H1 (cell line): ENCODE results near the gene CCDC107. TPM values are rescaled to one million over a fixed set of nuclear protein-coding genes. Genes with fewer than 3 reads are reported as not detected.
A peak's percentile ranks its signal among the peaks of the same experiment; 100 is the strongest.

Experiments
- CTCF ChIA-PET: fragments of 300-600 bp; sonication (Branson Sonifier 250); formaldehyde crosslinking; loops from one replicate; lab custom pipeline; 2021; ENCODE audit not compliant: partially characterized antibody; lab: Charles Lee
- POLR2A ChIA-PET: fragments of 300-600 bp; sonication (Branson Sonifier 250); formaldehyde crosslinking; loops from one replicate; lab custom pipeline; 2021; ENCODE audit warnings: inconsistent platforms; ENCODE audit not compliant: partially characterized antibody; lab: Charles Lee
- DNase-seq, 2 experiments: peaks; one replicate each; pipeline versions ENCODE4 v3.0.0 to v3.0.0-alpha.2; 2010 to 2022; ENCODE audit warnings: low spot score in 2 of 2, low read depth in 1 of 2, mixed read lengths in 1 of 2
- FAIRE-seq: peaks from 2 replicates; lab custom pipeline; 2011; peaks lifted over from hg19 to GRCh38; lab: Jason Lieb, UNC
- H2AFZ ChIP-seq: 2 replicates; pipeline ENCODE4 v1.8.1; 2012; ENCODE audit warnings: low read length, inconsistent platforms
- H2AK5ac ChIP-seq: 2 replicates; pipeline ENCODE4 v1.6.1; 2013; ENCODE audit warnings: low read depth, low read length
- H2BK120ac ChIP-seq: replicated peaks from 2 replicates; pipeline ENCODE3; 2013; ENCODE audit warnings: low read depth, low read length, inconsistent platforms
- H2BK12ac ChIP-seq: 2 replicates; pipeline ENCODE4 v1.6.1; 2013; ENCODE audit warnings: low read depth, low read length
- H2BK15ac ChIP-seq: 2 replicates; pipeline ENCODE4 v1.6.1; 2013; ENCODE audit warnings: low read length
- H2BK20ac ChIP-seq: 2 replicates; pipeline ENCODE4 v1.6.1; 2013; ENCODE audit warnings: low read length
- H2BK5ac ChIP-seq: 2 replicates; pipeline ENCODE4 v1.6.1; 2013; ENCODE audit warnings: low read depth, low read length
- H3K14ac ChIP-seq: 2 replicates; pipeline ENCODE4 v1.6.1; 2013; ENCODE audit warnings: inconsistent platforms; ENCODE audit not compliant: insufficient read length
- H3K18ac ChIP-seq: 2 replicates; pipeline ENCODE4 v1.6.1; 2013; ENCODE audit warnings: low read length; ENCODE audit errors: extremely low read depth
- H3K23ac ChIP-seq: 2 replicates; pipeline ENCODE4 v1.6.1; 2013; ENCODE audit warnings: inconsistent platforms; ENCODE audit not compliant: insufficient read length
- H3K23me2 ChIP-seq: 2 replicates; pipeline ENCODE4 v1.6.1; 2013; ENCODE audit warnings: low read depth, low read length
- H3K27ac ChIP-seq: 2 replicates; pipeline ENCODE4 v1.6.1; 2011; ENCODE audit warnings: low read depth, low read length, inconsistent platforms
- H3K27me3 ChIP-seq, 4 experiments: replicated peaks in 1 of 4; 1 replicate in 1 of 4; 2 replicates in 3 of 4; pipeline versions ENCODE4 v1.6.1 to v1.8.1; 2011 to 2013; ENCODE audit warnings: low read length in 3 of 4, mild to moderate bottlenecking in 3 of 4, inconsistent platforms in 2 of 4, mixed read lengths in 2 of 4, moderate library complexity in 1 of 4; ENCODE audit not compliant: control insufficient read depth in 3 of 4, insufficient read depth in 3 of 4; ENCODE audit errors: extremely low read depth in 1 of 4
- H3K36me3 ChIP-seq, 4 experiments: 2 replicates each; pipeline versions ENCODE4 v1.6.1 to v1.8.1; 2011 to 2013; ENCODE audit warnings: mild to moderate bottlenecking in 4 of 4, low read length in 3 of 4, moderate library complexity in 2 of 4, control low read depth in 1 of 4, inconsistent platforms in 1 of 4; ENCODE audit not compliant: insufficient read depth in 4 of 4, control insufficient read depth in 2 of 4
- H3K4ac ChIP-seq: replicated peaks from 2 replicates; pipeline ENCODE3; 2013; ENCODE audit warnings: low read length, low read depth, mixed read lengths, inconsistent platforms; ENCODE audit not compliant: insufficient read length
- H3K4me1 ChIP-seq, 4 experiments: replicated peaks in 1 of 4; 1 replicate in 1 of 4; 2 replicates in 3 of 4; pipeline versions ENCODE4 v1.6.1 to v1.8.1; 2011 to 2013; ENCODE audit warnings: low read length in 3 of 4, inconsistent platforms in 2 of 4, mixed read lengths in 1 of 4; ENCODE audit not compliant: insufficient read depth in 4 of 4, control insufficient read depth in 3 of 4
- H3K4me2 ChIP-seq, 2 experiments: 2 replicates each; pipeline versions ENCODE4 v1.6.1 to v1.8.1; 2011 to 2013; ENCODE audit warnings: low read depth in 2 of 2, low read length in 2 of 2, control low read depth in 1 of 2, inconsistent platforms in 1 of 2, mild to moderate bottlenecking in 1 of 2; ENCODE audit not compliant: insufficient read depth in 1 of 2
- H3K4me3 ChIP-seq, 4 experiments: fragments of 200-600, 300-600 bp in 1 of 4; sonication (generic), shearing (Covaris generic), sonication (Bioruptor Twin) in 1 of 4; 2 replicates each; pipeline versions ENCODE4 v1.5.1 to v1.8.1; 2011 to 2016; ENCODE audit warnings: low read length in 4 of 4, low read depth in 3 of 4, control low read depth in 2 of 4, inconsistent platforms in 2 of 4, mild to moderate bottlenecking in 2 of 4, mixed read lengths in 1 of 4, moderate library complexity in 1 of 4; ENCODE audit not compliant: insufficient read depth in 2 of 4; ENCODE audit errors: extremely low read depth in 1 of 4
- H3K56ac ChIP-seq: replicated peaks from 2 replicates; pipeline ENCODE3; 2013; ENCODE audit warnings: low read depth, mild to moderate bottlenecking, mixed read lengths, low read length, inconsistent platforms; ENCODE audit not compliant: insufficient read length
- H3K79me1 ChIP-seq: 2 replicates; pipeline ENCODE4 v1.6.1; 2013; ENCODE audit warnings: low read depth, low read length, control low read depth
- H3K79me2 ChIP-seq, 2 experiments: 2 replicates each; pipeline versions ENCODE4 v1.6.1 to v1.8.1; 2012 to 2013; ENCODE audit warnings: low read length in 2 of 2, mild to moderate bottlenecking in 2 of 2, inconsistent platforms in 1 of 2; ENCODE audit not compliant: insufficient read depth in 2 of 2, control insufficient read depth in 1 of 2
- H3K9ac ChIP-seq, 4 experiments: replicated peaks in 1 of 4; 1 replicate in 1 of 4; 2 replicates in 3 of 4; pipeline versions ENCODE4 v1.6.1 to v1.8.1; 2011 to 2013; ENCODE audit warnings: low read depth in 3 of 4, low read length in 3 of 4, control low read depth in 2 of 4, mild to moderate bottlenecking in 2 of 4, moderate library complexity in 2 of 4, inconsistent platforms in 1 of 4; ENCODE audit errors: extremely low read depth in 1 of 4
- H3K9me3 ChIP-seq, 2 experiments: 2 replicates each; pipeline versions ENCODE4 v1.6.1 to v1.8.1; 2012 to 2013; ENCODE audit warnings: mild to moderate bottlenecking in 2 of 2, moderate library complexity in 2 of 2, control low read depth in 1 of 2, inconsistent platforms in 1 of 2, low read depth in 1 of 2, low read length in 1 of 2, mixed read lengths in 1 of 2; ENCODE audit not compliant: insufficient read depth in 2 of 2
- H4K20me1 ChIP-seq, 2 experiments: replicated peaks in 1 of 2; 2 replicates each; pipeline versions ENCODE3 to v1.8.1; 2011 to 2013; ENCODE audit warnings: inconsistent platforms in 2 of 2, low read length in 2 of 2, mild to moderate bottlenecking in 1 of 2; ENCODE audit not compliant: insufficient read depth in 2 of 2, control insufficient read depth in 1 of 2
- H4K5ac ChIP-seq: 2 replicates; pipeline ENCODE4 v1.6.1; 2013; ENCODE audit warnings: low read length, low read depth, mixed read lengths, inconsistent platforms; ENCODE audit not compliant: insufficient read length
- H4K8ac ChIP-seq: 2 replicates; pipeline ENCODE4 v1.8.0; 2013; ENCODE audit warnings: mild to moderate bottlenecking, moderate library complexity, low read length, inconsistent platforms; ENCODE audit not compliant: insufficient read depth; ENCODE audit errors: extremely low read depth
- H4K91ac ChIP-seq: replicated peaks from 2 replicates; pipeline ENCODE3; 2013; ENCODE audit warnings: low read length, mixed read lengths, inconsistent platforms; ENCODE audit not compliant: insufficient read length
- KDM1A ChIP-seq: fragments of 200-600, 300-600 bp; sonication (generic); IDR thresholded peaks from 2 replicates; pipeline ENCODE4 v1.7.1; 2016; ENCODE audit warnings: mild to moderate bottlenecking, low read length, borderline replicate concordance
- POLR2A ChIP-seq, 2 experiments: IDR thresholded peaks; 1 replicate in 1 of 2; 2 replicates in 1 of 2; pipeline ENCODE4 v1.6.1; 2011; ENCODE audit warnings: low read depth in 2 of 2, low read length in 2 of 2, mild to moderate bottlenecking in 2 of 2; ENCODE audit errors: control extremely low read depth in 1 of 2
- POLR2AphosphoS5 ChIP-seq: IDR thresholded peaks from 2 replicates; pipeline ENCODE4 v1.6.1; 2011; ENCODE audit warnings: low read depth, low read length
- WGBS, 2 experiments: shearing (Covaris generic) in 1 of 2; methylation state at CpG; one replicate each; pipeline versions ENCODE4 v1.1.6 to v1.1.7; 2013 to 2015; ENCODE audit warnings: low lambda C conversion rate in 2 of 2, mixed read lengths in 2 of 2, inconsistent platforms in 1 of 2, low coverage in 1 of 2, missing lambda C conversion rate in 1 of 2; ENCODE audit not compliant: insufficient replicate concordance in 2 of 2, insufficient coverage in 1 of 2, insufficient read length in 1 of 2; ENCODE audit errors: extremely low coverage in 1 of 2, missing lambda C conversion rate in 1 of 2; 5-methylcytosine and 5-hydroxymethylcytosine counted together
- polyA plus RNA-seq, 7 experiments: library from polyadenylated mRNA; depleted of rRNA in 3 of 7; stranded (reverse) in 5 of 7; unstranded in 2 of 7; fragments of >200 nt in 5 of 7; fragments of 200-250 nt in 2 of 7; gene quantifications; 1 replicate in 5 of 7; 2 replicates in 1 of 7; 4 replicates in 1 of 7; pipeline versions ENCODE4 v1.2.1 to v1.2.3, GENCODE V29; 2011 to 2013; ENCODE audit warnings: missing spikeins in 2 of 7, mixed read lengths in 2 of 7
- total RNA-seq: library from RNA; stranded (reverse); fragmentation: NEBNext Ultra II Directional; extraction: Animal tissue kit (Norgen Biotek cat#: 25700); gene quantifications from 2 replicates; pipeline ENCODE4 v1.2.1, GENCODE V29; 2021

CCDC107 gene
- total and polyA plus RNA-seq, 2 of the 8 experiments (the other 6 are each of a cell fraction or from before 2014, with no cell fraction given), result 8.2 to 9.0 TPM

DNA sequence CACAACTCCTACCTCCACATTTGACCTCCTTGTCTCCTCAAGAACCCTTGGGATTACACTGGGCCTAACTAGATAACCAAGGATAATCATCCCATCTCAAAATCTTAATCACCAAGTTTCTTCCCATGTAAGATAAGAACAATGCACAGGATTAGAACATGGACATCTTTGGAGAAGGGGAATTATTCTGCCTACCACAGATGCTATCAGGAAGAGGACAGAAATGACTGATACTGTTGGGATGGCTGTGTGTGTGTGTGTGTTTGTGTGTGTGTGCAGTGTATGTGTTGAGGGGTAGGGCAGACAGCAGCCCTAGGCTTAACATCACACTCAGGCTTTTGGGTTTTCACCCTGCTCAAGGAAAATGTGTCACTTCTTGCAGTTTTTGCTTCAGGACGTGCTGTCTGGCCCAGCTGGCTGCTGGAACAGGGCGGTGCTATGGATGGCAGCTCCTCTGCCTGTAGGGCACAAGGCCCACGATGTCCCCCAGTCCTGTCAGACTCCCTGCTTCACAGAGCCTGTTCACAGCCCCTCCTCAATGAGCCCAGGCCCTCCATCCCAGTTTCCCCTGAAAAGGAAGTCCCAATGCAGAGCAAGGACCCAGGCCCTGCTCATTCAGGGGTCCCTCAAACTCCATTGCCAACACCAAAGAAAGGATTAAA, 23.4 kb downstream of the CCDC107 start:
- Histone ChIP-seq H3K23me2 (no peaks in the 10 kb centered on the region), H3K79me1 (no peaks in the 10 kb centered on the region), H3K56ac (no peak overlapping the region), H2BK120ac (no peak overlapping the region), H3K18ac (no peak overlapping the region), H3K27ac (0 out of 2 replicates have a peak overlapping the region, but pooled peaks have one; percentile 29), H2BK15ac (no peak overlapping the region), H4K20me1 (peaks cover 5 to 8% of the 10 kb centered on the region in 2 experiments), H2AK5ac (no peak overlapping the region), H3K4me2 (no peak overlapping the region; a peak in 1 of 4 replicates), H4K91ac (no peak overlapping the region), H3K36me3 (peaks cover 14 to 40% (median 30%) of the 10 kb centered on the region in 4 experiments), H3K14ac (no peak overlapping the region), H3K9ac (no peak overlapping the region; a peak in 1 of 7 replicates), H2AFZ (no peak overlapping the region), H3K23ac (no peak overlapping the region), H3K9me3 (no peaks in the 10 kb centered on the region), H2BK20ac (no peak overlapping the region), H3K79me2 (no peaks in the 10 kb centered on the region), H3K27me3 (peaks cover 0 to under 1% (median under 1%) of the 10 kb centered on the region in 4 experiments; a peak in 2 of 7 replicates), H2BK5ac (no peak overlapping the region), H3K4ac (no peak overlapping the region), H4K5ac (no peak overlapping the region), H4K8ac (no peak overlapping the region), H3K4me3 (no peak overlapping the region), H2BK12ac (no peak overlapping the region), H3K4me1 (peaks cover 0 to 6% (median 2%) of the 10 kb centered on the region in 4 experiments; a peak in 2 of 7 replicates)
- ChIA-PET POLR2A (interaction anchor here (0.7 to 8.4 kb wide), 9 partner anchors 8 to 213 kb away, joined by 3 to 55 read pairs (median 4); partner anchors contain the start of genes ARHGEF39, CCDC107, RMRP and TPM2), CTCF (interaction anchor here (0.9 to 2.8 kb wide), 5 partner anchors 10 to 95 kb away, joined by 4 to 23 read pairs (median 5); partner anchors contain the start of gene ARHGEF39)
- TF ChIP-seq POLR2AphosphoS5, result peak; percentile 80
- no peak for TF ChIP-seq KDM1A
- peak in 1 of 2 experiments; percentile 35; a peak in 1 of 3 replicates for TF ChIP-seq POLR2A (IDR thresholded peaks at IDR 0.05; ENCODE audit: control extremely low read depth in 1 of 2, low read depth in 2 of 2, low read length in 2 of 2)
- no peak for FAIRE-seq
- DNase-seq, result no peak
- 83% methylated on average over 3 of the region's 3 CpGs; no CpG with 5 or more reads in 1 of the 2 experiments for WGBS, 2 experiments
